Prostate gland (tissue), 2 donors: ENCODE measurements around the gene POLDIP2. TPM values are rescaled to one million over a fixed set of nuclear protein-coding genes. Genes with fewer than 3 reads are reported as not detected.
"Not testable (repeated sequence)": the region's sequence is repeated elsewhere in the genome, so short reads cannot be mapped to it uniquely, and the experiment has no call there.

Experiments used
- DNase-seq: peaks from one replicate; pipeline ENCODE4 v3.0.0-alpha.2; 2019; ENCODE audit warnings: low spot score
- H3K27ac ChIP-seq, 2 donors: fragments of 200-600 bp; sonication (generic); 2 replicates each; pipeline ENCODE4 v1.5.1; 2017 to 2019
- H3K27me3 ChIP-seq: fragments of 200-600 bp; sonication (generic); replicated peaks from 2 replicates; pipeline ENCODE4 v1.5.1; 2019; ENCODE audit not compliant: insufficient read depth
- H3K36me3 ChIP-seq, 2 donors: fragments of 200-600 bp; sonication (generic); 1 replicate in 1 of 2; 2 replicates in 1 of 2; pipeline versions ENCODE4 v1.5.1 to v1.8.1; 2017 to 2019
- H3K4me1 ChIP-seq: fragments of 200-600 bp; sonication (generic); replicated peaks from 2 replicates; pipeline ENCODE4 v1.5.1; 2019
- H3K4me3 ChIP-seq, 2 donors: fragments of 200-600 bp; sonication (generic); 2 replicates each; pipeline ENCODE4 v1.5.1; 2017 to 2019
- H3K9me3 ChIP-seq: fragments of 200-600 bp; sonication (generic); 2 replicates; pipeline ENCODE4 v1.5.1; 2017
- POLR2A ChIP-seq: fragments of 450-650 bp; IDR thresholded peaks from one replicate; pipeline ENCODE4 v1.6.1; 2016; ENCODE audit warnings: antibody characterized with exemption, mild to moderate bottlenecking
- POLR2AphosphoS5 ChIP-seq: sonication (generic); formaldehyde crosslinking; IDR thresholded peaks from one replicate; pipeline ENCODE4 v1.6.1; 2017; ENCODE audit warnings: antibody characterized with exemption
- WGBS: methylation state at CpG from one replicate; pipeline ENCODE4 v1.1.5; 2018; 5-methylcytosine and 5-hydroxymethylcytosine counted together
- intact Hi-C: fragments of 100-400 bp; cut with DNase I; formaldehyde crosslinking; loops from one replicate; pipeline ENCODE4 v1.14.2; 2022
- total RNA-seq, 2 donors: library from RNA; depleted of rRNA; stranded (reverse); fragments of >200 nt; gene quantifications; one replicate each; pipeline ENCODE4 v1.1.0, GENCODE V29; 2016
- TF ChIP-seq, protein P1 (sequence below), 4 experiments: fragments of 200-600 bp in 2 of 4; fragments of 450-650 bp in 2 of 4; sonication (generic) in 2 of 4; IDR thresholded peaks; 1 replicate in 3 of 4; 2 replicates in 1 of 4; pipeline ENCODE4 v1.5.1; 2016 to 2019; ENCODE audit warnings: antibody characterized with exemption in 4 of 4, mild to moderate bottlenecking in 2 of 4, moderate library complexity in 2 of 4

Gene POLDIP2
- total RNA-seq, 2 donors from 2014 or later, result 94.4 to 140 TPM

DNA sequence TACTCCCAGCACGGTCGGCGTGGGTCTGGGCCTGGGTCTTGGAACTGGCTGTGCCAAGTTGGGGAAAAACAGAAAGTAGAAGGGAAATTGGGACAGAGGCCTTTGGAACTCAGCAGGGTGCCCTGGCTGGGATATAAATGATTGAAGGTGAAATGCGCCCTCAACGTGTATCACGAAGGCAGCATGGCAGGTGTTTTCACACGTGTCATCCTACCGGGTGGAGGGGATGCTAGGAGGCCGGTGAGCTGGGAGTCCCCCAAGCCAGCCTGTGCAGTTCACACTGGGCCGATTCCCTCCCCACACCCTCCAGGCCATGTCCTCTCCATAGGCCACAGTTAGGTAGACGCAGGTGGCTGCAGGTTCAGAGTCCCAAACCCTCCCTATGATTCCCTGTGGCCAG lies 15.8 kb downstream of the POLDIP2 start:
- H3K9me3 ChIP-seq, result no peaks in the 10 kb centered on the region
- no peak overlapping the region for H3K27ac ChIP-seq
- WGBS, result 92% methylated on average over 11 of the region's 11 CpGs
- no peak for DNase-seq
- H3K36me3 ChIP-seq, result peaks cover 6 to 19% of the 10 kb centered on the region in 2 donors
- H3K27me3 ChIP-seq, result no peaks in the 10 kb centered on the region
- H3K4me3 ChIP-seq, result no peak overlapping the region
- intact Hi-C loops, result no loop called here
- no peaks in the 10 kb centered on the region for H3K4me1 ChIP-seq
- TF ChIP-seq POLR2A (no peak), POLR2AphosphoS5 (no peak)
- TF ChIP-seq, protein P1, sequence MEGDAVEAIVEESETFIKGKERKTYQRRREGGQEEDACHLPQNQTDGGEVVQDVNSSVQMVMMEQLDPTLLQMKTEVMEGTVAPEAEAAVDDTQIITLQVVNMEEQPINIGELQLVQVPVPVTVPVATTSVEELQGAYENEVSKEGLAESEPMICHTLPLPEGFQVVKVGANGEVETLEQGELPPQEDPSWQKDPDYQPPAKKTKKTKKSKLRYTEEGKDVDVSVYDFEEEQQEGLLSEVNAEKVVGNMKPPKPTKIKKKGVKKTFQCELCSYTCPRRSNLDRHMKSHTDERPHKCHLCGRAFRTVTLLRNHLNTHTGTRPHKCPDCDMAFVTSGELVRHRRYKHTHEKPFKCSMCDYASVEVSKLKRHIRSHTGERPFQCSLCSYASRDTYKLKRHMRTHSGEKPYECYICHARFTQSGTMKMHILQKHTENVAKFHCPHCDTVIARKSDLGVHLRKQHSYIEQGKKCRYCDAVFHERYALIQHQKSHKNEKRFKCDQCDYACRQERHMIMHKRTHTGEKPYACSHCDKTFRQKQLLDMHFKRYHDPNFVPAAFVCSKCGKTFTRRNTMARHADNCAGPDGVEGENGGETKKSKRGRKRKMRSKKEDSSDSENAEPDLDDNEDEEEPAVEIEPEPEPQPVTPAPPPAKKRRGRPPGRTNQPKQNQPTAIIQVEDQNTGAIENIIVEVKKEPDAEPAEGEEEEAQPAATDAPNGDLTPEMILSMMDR (IDR thresholded peaks at IDR 0.05), result no peak

- Histone ChIP-seq H3K27ac (no peak overlapping the region), H3K4me1 (no peaks in the 10 kb centered on the region), H3K36me3 (peaks cover 6 to 19% of the 10 kb centered on the region in 2 donors), H3K9me3 (no peaks in the 10 kb centered on the region), H3K27me3 (no peaks in the 10 kb centered on the region), H3K4me3 (no peak overlapping the region)
- TF ChIP-seq POLR2AphosphoS5 (no peak), POLR2A (no peak)
- TF ChIP-seq, protein P1 (IDR thresholded peaks at IDR 0.05), result no peak
- intact Hi-C loops, result no loop called here
- no peak for DNase-seq
- 85% methylated on average over 6 of the region's 6 CpGs for WGBS
These were observed 17.0 kb downstream of the POLDIP2 start for GRCh38 chr17:28340374-28340773.

DNA sequence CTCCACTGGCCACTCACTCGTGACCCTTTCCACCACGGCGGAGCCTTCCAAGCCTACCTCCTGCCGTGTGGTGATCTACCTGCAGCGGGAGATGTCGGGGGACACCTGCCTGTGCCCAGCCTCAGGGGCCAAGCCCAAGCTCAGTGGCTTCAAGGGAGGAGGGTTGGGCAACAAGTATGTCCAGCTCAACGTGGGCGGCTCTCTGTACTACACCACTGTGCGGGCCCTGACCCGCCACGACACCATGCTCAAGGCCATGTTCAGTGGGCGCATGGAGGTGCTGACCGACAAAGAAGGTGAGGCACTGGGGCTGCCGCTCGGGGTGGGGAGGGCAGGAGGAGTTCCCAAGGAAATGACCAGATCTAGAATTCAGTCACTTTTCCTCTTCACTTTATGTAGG lies 17.9 kb downstream of the POLDIP2 start:
- Histone ChIP-seq H3K9me3 (no peaks in the 10 kb centered on the region), H3K4me3 (no peak overlapping the region), H3K4me1 (peaks cover 5% of the 10 kb centered on the region), H3K27ac (no peak overlapping the region), H3K36me3 (peaks cover 6 to 19% of the 10 kb centered on the region in 2 donors), H3K27me3 (no peaks in the 10 kb centered on the region)
- intact Hi-C loops, result loop anchor here (5.0 kb wide), 1 partner anchor 613 kb away; the partner anchor contains the start of gene PHF12
- no peak for TF ChIP-seq POLR2AphosphoS5
- TF ChIP-seq, protein P1 (IDR thresholded peaks at IDR 0.05), result no peak
- no peak for TF ChIP-seq POLR2A
- no peak for DNase-seq
- WGBS, result 90% methylated on average over 15 of the region's 15 CpGs

DNA sequence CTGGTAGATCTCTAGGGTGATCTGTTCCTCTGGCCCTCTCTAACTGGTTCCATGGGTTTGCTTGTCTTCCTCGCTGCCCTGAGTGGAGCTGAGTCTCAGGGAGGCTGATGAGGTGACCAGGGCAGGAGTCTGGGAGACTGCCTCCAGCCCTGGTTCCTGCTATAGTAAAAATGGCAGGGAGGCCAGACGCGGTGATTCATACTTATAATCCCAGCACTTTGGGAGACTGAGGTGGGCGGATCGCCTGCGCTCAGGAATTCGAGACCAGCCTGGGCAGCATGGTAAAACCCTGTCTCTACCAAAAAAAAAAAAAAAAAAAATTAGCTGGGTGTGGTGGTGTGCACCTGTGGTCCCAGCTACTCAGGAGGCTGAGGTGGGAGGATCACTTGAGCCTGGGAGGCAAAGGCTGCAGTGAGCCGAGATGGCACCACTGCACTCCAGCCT lies 18.5 kb downstream of the POLDIP2 start:
- WGBS, result 85% methylated on average over 8 of the region's 8 CpGs

GRCh38 chr17:28338056-28338768 lies 19.1 kb downstream of the POLDIP2 start:
- TF ChIP-seq POLR2A (no peak), POLR2AphosphoS5 (no peak)
- TF ChIP-seq, protein P1 (IDR thresholded peaks at IDR 0.05), result no peak
- no peak for DNase-seq
- peaks cover 12% of the 10 kb centered on the region for H3K4me1 ChIP-seq
- intact Hi-C loops, result loop anchor here (5.0 kb wide), 1 partner anchor 614 kb away; the partner anchor contains the start of gene PHF12
- H3K27ac ChIP-seq, result no peak overlapping the region
- H3K36me3 ChIP-seq, result peaks cover 6 to 19% of the 10 kb centered on the region in 2 donors
- 69% methylated on average over 5 of the region's 5 CpGs for WGBS
- no peak overlapping the region for H3K4me3 ChIP-seq
- H3K9me3 ChIP-seq, result no peaks in the 10 kb centered on the region
- no peaks in the 10 kb centered on the region for H3K27me3 ChIP-seq

More for the DNA sequence above, 18.5 kb downstream of the POLDIP2 start:
- not testable (repeated sequence) for H3K4me3 ChIP-seq, H3K9me3 ChIP-seq, DNase-seq, H3K27ac ChIP-seq, H3K27me3 ChIP-seq
- Histone ChIP-seq H3K4me1 (peaks cover 11% of the 10 kb centered on the region), H3K36me3 (peaks cover 6 to 19% of the 10 kb centered on the region in 2 donors)
- intact Hi-C loops, result loop anchor here (5.0 kb wide), 1 partner anchor 614 kb away; the partner anchor contains the start of gene PHF12
